HepG2 (cell line): ENCODE data around the gene TMEM260. TPM values are rescaled to one million over a fixed set of nuclear protein-coding genes. Genes with fewer than 3 reads are reported as not detected.

Experiments
- ATF1 ChIP-seq: IDR thresholded peaks from 2 replicates; pipeline ENCODE4 v1.6.1; 2016; ENCODE audit warnings: mild to moderate bottlenecking, control low read depth
- BCL3 ChIP-seq: sonication (generic); formaldehyde crosslinking; IDR thresholded peaks from 2 replicates; pipeline ENCODE4 v1.5.1; 2020; ENCODE audit warnings: mild to moderate bottlenecking, missing genetic modification reagents, moderate library complexity
- BCL6 ChIP-seq: IDR thresholded peaks from 2 replicates; pipeline ENCODE4 v1.6.1; 2016; ENCODE audit warnings: missing genetic modification reagents, missing compliant biosample characterization
- CHD2 ChIP-seq: IDR thresholded peaks from 2 replicates; pipeline ENCODE4 v1.6.1; 2011; ENCODE audit warnings: low read depth, low read length, improper control_type of control experiment
- EED ChIP-seq: sonication (generic); formaldehyde crosslinking; IDR thresholded peaks from 2 replicates; pipeline ENCODE4 v1.5.0; 2020; ENCODE audit warnings: mild to moderate bottlenecking, missing genetic modification reagents
- FOSL1 ChIP-seq: sonication (generic); formaldehyde crosslinking; IDR thresholded peaks from 2 replicates; pipeline ENCODE4 v1.9.0; 2021; ENCODE audit warnings: missing genetic modification reagents, borderline replicate concordance
- HIC2 ChIP-seq: sonication (generic); formaldehyde crosslinking; IDR thresholded peaks from 2 replicates; pipeline ENCODE4 v1.9.0; 2022; ENCODE audit warnings: low read depth, missing genetic modification reagents
- KLF15 ChIP-seq: sonication (generic); formaldehyde crosslinking; IDR thresholded peaks from 2 replicates; pipeline ENCODE4 v1.8.1; 2023; ENCODE audit warnings: borderline replicate concordance, mild to moderate bottlenecking, inconsistent platforms, missing genetic modification reagents, mixed read lengths
- MIER3 ChIP-seq: IDR thresholded peaks from 2 replicates; pipeline ENCODE4 v1.6.1; 2016; ENCODE audit warnings: missing compliant biosample characterization, borderline replicate concordance
- MLLT10 ChIP-seq: sonication (generic); formaldehyde crosslinking; IDR thresholded peaks from 2 replicates; pipeline ENCODE4 v1.4.0; 2020; ENCODE audit warnings: missing genetic modification reagents
- NBN ChIP-seq: fragments of 450-650 bp; conservative IDR thresholded peaks from 2 replicates; pipeline ENCODE4 v1.6.1; 2017
- NKX3-1 ChIP-seq: sonication (generic); formaldehyde crosslinking; IDR thresholded peaks from 2 replicates; pipeline ENCODE4 v1.5.0; 2020; ENCODE audit warnings: missing genetic modification reagents
- PATZ1 ChIP-seq: sonication (generic); formaldehyde crosslinking; IDR thresholded peaks from 2 replicates; pipeline ENCODE4 v1.4.0; 2020; ENCODE audit warnings: missing genetic modification reagents
- SUZ12 ChIP-seq: fragments of 150-350 bp; IDR thresholded peaks from 2 replicates; pipeline ENCODE4 v1.6.1; 2014; ENCODE audit warnings: low read depth, low read length
- USF2 ChIP-seq, 2 experiments: sonication (generic) in 1 of 2; formaldehyde crosslinking in 1 of 2; IDR thresholded peaks; 2 replicates each; pipeline versions ENCODE4 v1.5.1 to v1.6.1; 2011 to 2020; ENCODE audit warnings: borderline replicate concordance in 1 of 2, low read depth in 1 of 2, low read length in 1 of 2, mild to moderate bottlenecking in 1 of 2, missing genetic modification reagents in 1 of 2, moderate library complexity in 1 of 2
- ZNF253 ChIP-seq: sonication (generic); formaldehyde crosslinking; IDR thresholded peaks from 2 replicates; pipeline ENCODE4 v1.8.0; 2022; ENCODE audit warnings: mild to moderate bottlenecking, missing genetic modification reagents, borderline replicate concordance
- ZNF501 ChIP-seq: sonication (generic); formaldehyde crosslinking; IDR thresholded peaks from 2 replicates; pipeline ENCODE4 v1.5.1; 2020; ENCODE audit warnings: mild to moderate bottlenecking, moderate library complexity, missing genetic modification reagents
- ZNF792 ChIP-seq: IDR thresholded peaks from 2 replicates; pipeline ENCODE4 v1.6.1; 2016
- ZZZ3 ChIP-seq: sonication (generic); formaldehyde crosslinking; IDR thresholded peaks from 2 replicates; pipeline ENCODE4 v1.4.0; 2020; ENCODE audit warnings: missing genetic modification reagents, mild to moderate bottlenecking, borderline replicate concordance
- polyA plus RNA-seq, 8 experiments: library from polyadenylated mRNA; depleted of rRNA in 3 of 8; stranded (reverse) in 7 of 8; unstranded in 1 of 8; fragments of >200 nt; fragmentation: Illumina TruSeq in 4 of 8; extraction: Trizol in 4 of 8; gene quantifications; 2 replicates each; pipeline versions ENCODE4 v1.2.1 to v1.2.3, GENCODE V29; 2011 to 2016; ENCODE audit warnings: low read depth in 4 of 8, missing spikeins in 1 of 8, mixed read lengths in 1 of 8; ENCODE audit not compliant: insufficient read depth in 1 of 8
- total RNA-seq, 5 experiments: library from RNA; depleted of rRNA; stranded (reverse); fragments of >200 nt; fragmentation: Illumina TruSeq; extraction: Trizol; gene quantifications; 2 replicates each; pipeline ENCODE4 v1.2.3, GENCODE V29; 2016; ENCODE audit warnings: low read depth in 1 of 5
- TF ChIP-seq, protein P1 (sequence below): sonication (generic); formaldehyde crosslinking; IDR thresholded peaks from 2 replicates; pipeline ENCODE4 v1.4.0; 2020; ENCODE audit warnings: missing genetic modification reagents

The TMEM260 gene
- total and polyA plus RNA-seq, 2 of the 13 experiments (the other 11 are each of a cell fraction or from before 2014, with no cell fraction given), result 7.7 to 9.3 TPM

- peak; percentile 54; the same call in 1 of the 2 replicates for TF ChIP-seq PATZ1
- TF ChIP-seq FOSL1 (CRISPR knock-in tag), result no peak
- TF ChIP-seq ZNF501 (CRISPR knock-in tag), result no peak
- no peak for TF ChIP-seq NBN
- TF ChIP-seq, protein P1, sequence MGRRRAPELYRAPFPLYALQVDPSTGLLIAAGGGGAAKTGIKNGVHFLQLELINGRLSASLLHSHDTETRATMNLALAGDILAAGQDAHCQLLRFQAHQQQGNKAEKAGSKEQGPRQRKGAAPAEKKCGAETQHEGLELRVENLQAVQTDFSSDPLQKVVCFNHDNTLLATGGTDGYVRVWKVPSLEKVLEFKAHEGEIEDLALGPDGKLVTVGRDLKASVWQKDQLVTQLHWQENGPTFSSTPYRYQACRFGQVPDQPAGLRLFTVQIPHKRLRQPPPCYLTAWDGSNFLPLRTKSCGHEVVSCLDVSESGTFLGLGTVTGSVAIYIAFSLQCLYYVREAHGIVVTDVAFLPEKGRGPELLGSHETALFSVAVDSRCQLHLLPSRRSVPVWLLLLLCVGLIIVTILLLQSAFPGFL (CRISPR knock-in tag), result no peak
- TF ChIP-seq MLLT10 (CRISPR knock-in tag), result no peak
- no peak for TF ChIP-seq CHD2
- no peak for TF ChIP-seq EED (CRISPR knock-in tag)
- TF ChIP-seq SUZ12, result no peak
- TF ChIP-seq NKX3-1 (CRISPR knock-in tag), result no peak
- no peak for TF ChIP-seq ATF1 (CRISPR knock-in tag)
- TF ChIP-seq USF2 (IDR thresholded peaks at IDR 0.05; ENCODE audit: low read depth, low read length), result no peak
- no peak for TF ChIP-seq USF2 (CRISPR knock-in tag; IDR thresholded peaks at IDR 0.05; ENCODE audit: borderline replicate concordance)
- TF ChIP-seq HIC2 (CRISPR knock-in tag), result no peak
- TF ChIP-seq ZNF792, result peak; percentile 55; the same call in 1 of the 2 replicates
- no peak for TF ChIP-seq ZZZ3
- no peak for TF ChIP-seq MIER3 (CRISPR knock-in tag)
- no peak for TF ChIP-seq ZNF253
- TF ChIP-seq BCL3 (CRISPR knock-in tag), result no peak
- TF ChIP-seq KLF15 (CRISPR knock-in tag), result no peak
- TF ChIP-seq BCL6 (CRISPR knock-in tag), result no peak
These were observed 23.6 kb upstream of the TMEM260 start (continued) for GRCh38 chr14:56555921-56556570.
